Epithelial cell of esophagus (primary cell): ENCODE data around the gene SLITRK5.

Experiments
- DNase-seq: peaks from one replicate; pipeline ENCODE4 v3.0.0; 2010; ENCODE audit warnings: low read depth
- H3K4me3 ChIP-seq: 2 replicates; pipeline ENCODE4 v1.5.1; 2011; ENCODE audit warnings: mild to moderate bottlenecking, low read length, control low read depth
- TF ChIP-seq, protein P1 (sequence below): IDR thresholded peaks from 2 replicates; pipeline ENCODE4 v1.5.1; 2011; ENCODE audit warnings: low read depth, mild to moderate bottlenecking, low read length, control low read depth, inconsistent platforms; ENCODE audit not compliant: insufficient read depth; ENCODE audit errors: missing control alignments

Gene SLITRK5

GRCh38 chr13:87709947-87710346, 38.8 kb downstream of the SLITRK5 start:
- H3K4me3 ChIP-seq = no peak overlapping the region
- DNase-seq = no peak
- TF ChIP-seq, protein P1, sequence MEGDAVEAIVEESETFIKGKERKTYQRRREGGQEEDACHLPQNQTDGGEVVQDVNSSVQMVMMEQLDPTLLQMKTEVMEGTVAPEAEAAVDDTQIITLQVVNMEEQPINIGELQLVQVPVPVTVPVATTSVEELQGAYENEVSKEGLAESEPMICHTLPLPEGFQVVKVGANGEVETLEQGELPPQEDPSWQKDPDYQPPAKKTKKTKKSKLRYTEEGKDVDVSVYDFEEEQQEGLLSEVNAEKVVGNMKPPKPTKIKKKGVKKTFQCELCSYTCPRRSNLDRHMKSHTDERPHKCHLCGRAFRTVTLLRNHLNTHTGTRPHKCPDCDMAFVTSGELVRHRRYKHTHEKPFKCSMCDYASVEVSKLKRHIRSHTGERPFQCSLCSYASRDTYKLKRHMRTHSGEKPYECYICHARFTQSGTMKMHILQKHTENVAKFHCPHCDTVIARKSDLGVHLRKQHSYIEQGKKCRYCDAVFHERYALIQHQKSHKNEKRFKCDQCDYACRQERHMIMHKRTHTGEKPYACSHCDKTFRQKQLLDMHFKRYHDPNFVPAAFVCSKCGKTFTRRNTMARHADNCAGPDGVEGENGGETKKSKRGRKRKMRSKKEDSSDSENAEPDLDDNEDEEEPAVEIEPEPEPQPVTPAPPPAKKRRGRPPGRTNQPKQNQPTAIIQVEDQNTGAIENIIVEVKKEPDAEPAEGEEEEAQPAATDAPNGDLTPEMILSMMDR = no peak

GRCh38 chr13:87712012-87712411, 40.8 kb downstream of the SLITRK5 start:
- no peak overlapping the region for H3K4me3 ChIP-seq
- no peak for DNase-seq
- TF ChIP-seq, protein P1 = no peak
